ENCODE data around the gene HOXD11.

DNA sequence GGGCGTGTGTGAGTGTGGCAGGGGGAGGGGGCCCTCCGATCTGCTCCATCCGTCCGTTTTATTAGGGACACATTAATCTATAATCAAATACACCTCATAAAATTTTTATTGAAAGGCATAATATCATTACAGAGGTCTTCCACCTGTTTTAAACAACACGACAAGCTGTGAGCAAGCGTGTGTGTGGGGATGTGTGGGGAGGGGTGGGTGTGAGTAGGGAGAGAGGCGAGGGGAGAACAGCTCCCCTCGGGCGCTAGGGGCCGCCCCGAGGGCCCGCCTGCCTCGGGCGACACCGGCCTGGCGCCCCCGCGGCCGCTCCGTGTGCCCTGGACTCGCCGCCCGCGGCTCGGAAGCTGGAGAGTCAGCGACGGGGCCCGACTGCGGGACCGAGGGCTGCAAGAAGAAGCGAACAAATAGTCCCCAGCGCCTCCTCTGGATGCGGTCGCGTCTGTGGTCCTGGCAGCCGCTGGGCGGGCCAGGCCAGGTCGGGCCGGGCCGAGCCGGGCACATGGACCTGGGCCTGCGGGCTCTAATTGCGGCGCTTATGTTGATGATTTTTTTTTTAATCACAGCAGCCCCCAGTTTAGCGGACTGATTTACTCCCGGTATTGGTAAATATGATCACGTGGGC is 15.1 kb downstream of the HOXD11 start:
- TF ChIP-seq, protein P1, sequence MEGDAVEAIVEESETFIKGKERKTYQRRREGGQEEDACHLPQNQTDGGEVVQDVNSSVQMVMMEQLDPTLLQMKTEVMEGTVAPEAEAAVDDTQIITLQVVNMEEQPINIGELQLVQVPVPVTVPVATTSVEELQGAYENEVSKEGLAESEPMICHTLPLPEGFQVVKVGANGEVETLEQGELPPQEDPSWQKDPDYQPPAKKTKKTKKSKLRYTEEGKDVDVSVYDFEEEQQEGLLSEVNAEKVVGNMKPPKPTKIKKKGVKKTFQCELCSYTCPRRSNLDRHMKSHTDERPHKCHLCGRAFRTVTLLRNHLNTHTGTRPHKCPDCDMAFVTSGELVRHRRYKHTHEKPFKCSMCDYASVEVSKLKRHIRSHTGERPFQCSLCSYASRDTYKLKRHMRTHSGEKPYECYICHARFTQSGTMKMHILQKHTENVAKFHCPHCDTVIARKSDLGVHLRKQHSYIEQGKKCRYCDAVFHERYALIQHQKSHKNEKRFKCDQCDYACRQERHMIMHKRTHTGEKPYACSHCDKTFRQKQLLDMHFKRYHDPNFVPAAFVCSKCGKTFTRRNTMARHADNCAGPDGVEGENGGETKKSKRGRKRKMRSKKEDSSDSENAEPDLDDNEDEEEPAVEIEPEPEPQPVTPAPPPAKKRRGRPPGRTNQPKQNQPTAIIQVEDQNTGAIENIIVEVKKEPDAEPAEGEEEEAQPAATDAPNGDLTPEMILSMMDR (IDR thresholded peaks at IDR 0.05) = no peak
- TF ChIP-seq EP300 (IDR thresholded peaks at IDR 0.05) (no peak), POLR2A (IDR thresholded peaks at IDR 0.05) (no peak)

Measured in stomach (tissue), 4 donors.